Measurements from ENCODE around the gene SNX25.

Gene SNX25

DNA sequence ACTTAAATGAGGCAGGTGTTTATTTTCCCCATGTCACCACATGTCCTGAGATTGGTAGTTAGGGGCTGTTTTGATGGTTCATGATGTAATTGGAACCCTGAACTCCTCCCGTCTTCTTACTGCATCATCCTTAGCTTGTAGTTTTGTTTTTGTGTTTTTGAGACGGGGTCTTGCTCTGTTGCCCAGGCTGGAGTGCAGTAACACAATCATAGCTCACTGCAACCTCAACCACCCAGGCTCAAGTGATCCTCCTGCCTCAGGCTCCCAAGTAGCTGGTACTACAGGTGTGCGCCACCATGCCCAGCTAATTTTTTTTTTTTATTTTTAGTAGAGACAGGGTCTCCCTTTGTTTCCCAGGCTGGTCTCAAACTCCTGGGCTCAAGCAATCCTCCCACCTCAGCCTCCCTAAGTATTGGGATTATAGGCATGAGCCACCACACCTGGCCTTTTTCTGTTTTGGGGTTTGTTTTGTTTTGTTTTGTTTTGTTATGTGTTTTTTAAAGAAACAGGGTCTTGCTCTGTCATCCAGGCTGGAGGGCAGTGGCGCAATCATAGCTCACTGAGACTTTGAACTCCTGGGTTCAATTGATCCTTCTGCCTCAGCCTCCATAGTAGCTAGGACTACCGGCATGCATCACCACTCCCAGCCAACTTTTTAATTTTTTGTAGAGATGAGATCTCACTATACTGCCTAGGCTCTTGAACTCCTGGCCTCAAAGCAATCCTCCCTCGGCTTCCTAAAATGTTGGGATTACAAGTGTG is 76.4 kb downstream of the SNX25 start:
- TF ChIP-seq, protein P1, sequence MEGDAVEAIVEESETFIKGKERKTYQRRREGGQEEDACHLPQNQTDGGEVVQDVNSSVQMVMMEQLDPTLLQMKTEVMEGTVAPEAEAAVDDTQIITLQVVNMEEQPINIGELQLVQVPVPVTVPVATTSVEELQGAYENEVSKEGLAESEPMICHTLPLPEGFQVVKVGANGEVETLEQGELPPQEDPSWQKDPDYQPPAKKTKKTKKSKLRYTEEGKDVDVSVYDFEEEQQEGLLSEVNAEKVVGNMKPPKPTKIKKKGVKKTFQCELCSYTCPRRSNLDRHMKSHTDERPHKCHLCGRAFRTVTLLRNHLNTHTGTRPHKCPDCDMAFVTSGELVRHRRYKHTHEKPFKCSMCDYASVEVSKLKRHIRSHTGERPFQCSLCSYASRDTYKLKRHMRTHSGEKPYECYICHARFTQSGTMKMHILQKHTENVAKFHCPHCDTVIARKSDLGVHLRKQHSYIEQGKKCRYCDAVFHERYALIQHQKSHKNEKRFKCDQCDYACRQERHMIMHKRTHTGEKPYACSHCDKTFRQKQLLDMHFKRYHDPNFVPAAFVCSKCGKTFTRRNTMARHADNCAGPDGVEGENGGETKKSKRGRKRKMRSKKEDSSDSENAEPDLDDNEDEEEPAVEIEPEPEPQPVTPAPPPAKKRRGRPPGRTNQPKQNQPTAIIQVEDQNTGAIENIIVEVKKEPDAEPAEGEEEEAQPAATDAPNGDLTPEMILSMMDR (IDR thresholded peaks at IDR 0.05; ENCODE audit: insufficient read depth, low read depth, low read length, missing control alignments) = no peak
- DNase-seq (ENCODE audit: low read depth) = no peak
- no peak overlapping the region for H3K4me3 ChIP-seq (ENCODE audit: low read depth, low read length)

DNA sequence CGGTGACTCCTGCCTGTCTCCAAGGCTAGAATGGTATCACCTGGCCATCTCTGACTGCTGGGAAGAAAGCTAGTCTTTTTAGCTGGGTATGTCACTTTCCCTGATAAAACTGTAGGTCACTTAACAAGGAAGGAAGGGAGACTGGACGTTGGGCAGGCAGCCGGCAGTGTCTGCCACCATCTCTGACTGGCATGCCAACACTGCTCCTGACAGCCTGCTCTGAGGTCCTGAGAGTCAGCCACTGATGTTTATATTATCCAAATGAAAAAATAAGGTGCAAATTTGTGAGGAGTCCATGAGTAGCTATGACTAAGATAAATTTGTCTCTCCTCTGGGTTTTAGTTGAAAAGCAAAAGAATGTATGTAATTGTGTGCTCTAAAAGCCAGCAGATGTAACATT is 77.2 kb downstream of the SNX25 start:
- H3K4me3 ChIP-seq (ENCODE audit: low read depth, low read length) = no peak overlapping the region
- no peak for DNase-seq (ENCODE audit: low read depth)
- TF ChIP-seq, protein P1 (IDR thresholded peaks at IDR 0.05; ENCODE audit: insufficient read depth, low read depth, low read length, missing control alignments) = no peak

DNA sequence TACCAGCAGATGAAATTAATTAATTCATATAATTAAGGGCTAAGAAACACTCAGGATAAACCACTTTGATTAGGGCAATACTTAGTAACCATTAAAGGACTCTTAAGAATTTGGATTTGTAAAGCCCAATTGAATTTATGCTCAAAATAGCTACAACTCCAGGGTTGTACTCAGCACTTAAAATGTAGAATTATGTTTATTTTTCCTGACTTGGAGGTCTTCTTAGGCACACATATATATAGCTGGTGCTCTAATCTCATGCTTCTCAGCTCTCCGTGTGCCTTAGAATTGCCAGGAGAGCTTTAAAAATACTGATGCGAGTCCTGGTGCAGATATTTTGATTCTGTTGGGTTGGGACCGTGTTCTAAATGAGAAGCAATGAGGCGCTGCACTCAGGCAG is 77.6 kb downstream of the SNX25 start:
- TF ChIP-seq, protein P1 (IDR thresholded peaks at IDR 0.05; ENCODE audit: insufficient read depth, low read depth, low read length, missing control alignments) = no peak
- H3K4me3 ChIP-seq (ENCODE audit: low read depth, low read length) = no peak overlapping the region
- DNase-seq (ENCODE audit: low read depth) = no peak

DNA sequence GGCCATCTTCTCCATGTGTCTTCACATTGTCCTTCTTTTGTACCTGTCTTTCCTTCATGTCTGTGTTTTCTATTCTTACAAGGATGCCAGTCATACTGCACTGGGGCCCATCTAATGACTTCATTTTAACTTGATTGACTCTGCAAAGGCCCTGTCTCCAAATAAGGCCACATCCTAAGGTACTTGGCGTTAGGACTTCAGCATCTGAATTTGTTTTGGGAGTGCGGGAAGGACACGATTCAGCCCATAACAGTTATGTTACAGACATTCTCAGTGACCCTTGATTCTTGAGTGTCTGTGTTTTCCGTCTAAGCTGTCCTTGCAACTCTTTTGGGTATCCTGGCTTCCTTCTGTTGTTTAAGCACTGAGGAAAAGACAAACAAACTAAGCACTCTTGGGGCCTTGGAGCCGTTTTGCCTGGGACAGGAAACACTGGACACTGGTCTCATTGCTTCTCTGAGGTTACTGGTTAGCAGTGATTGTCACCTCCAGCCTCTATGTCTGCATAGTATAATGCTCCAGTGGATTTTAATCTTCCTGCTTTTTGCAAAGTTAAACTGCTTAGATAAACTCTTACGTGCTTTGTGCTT is 80.7 kb downstream of the SNX25 start:
- TF ChIP-seq, protein P1 (IDR thresholded peaks at IDR 0.05; ENCODE audit: insufficient read depth, low read depth, low read length, missing control alignments) = no peak
- H3K4me3 ChIP-seq (ENCODE audit: low read depth, low read length) = no peak overlapping the region
- DNase-seq (ENCODE audit: low read depth) = no peak

DNA sequence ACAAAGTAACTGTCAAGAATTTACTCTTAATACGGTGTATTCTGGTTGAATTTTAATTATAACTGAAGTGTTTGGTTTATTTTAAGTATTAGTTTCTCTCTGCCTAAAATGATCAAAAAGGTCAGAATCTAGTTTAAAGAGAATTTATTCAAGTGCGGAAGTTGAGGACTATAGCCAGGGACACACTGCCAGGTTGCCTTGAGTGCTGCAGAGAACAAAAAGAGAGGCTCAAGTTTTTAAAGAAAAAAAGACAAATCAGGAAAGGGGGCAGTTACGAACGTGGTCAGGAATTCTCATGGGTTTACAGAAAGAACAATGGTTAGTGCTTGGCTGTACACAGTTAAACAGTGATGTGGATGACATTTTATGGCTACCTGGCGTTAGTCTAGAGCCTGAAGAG is 81.3 kb downstream of the SNX25 start:
- no peak overlapping the region for H3K4me3 ChIP-seq (ENCODE audit: low read depth, low read length)
- DNase-seq (ENCODE audit: low read depth) = no peak
- TF ChIP-seq, protein P1 (IDR thresholded peaks at IDR 0.05; ENCODE audit: insufficient read depth, low read depth, low read length, missing control alignments) = no peak

DNA sequence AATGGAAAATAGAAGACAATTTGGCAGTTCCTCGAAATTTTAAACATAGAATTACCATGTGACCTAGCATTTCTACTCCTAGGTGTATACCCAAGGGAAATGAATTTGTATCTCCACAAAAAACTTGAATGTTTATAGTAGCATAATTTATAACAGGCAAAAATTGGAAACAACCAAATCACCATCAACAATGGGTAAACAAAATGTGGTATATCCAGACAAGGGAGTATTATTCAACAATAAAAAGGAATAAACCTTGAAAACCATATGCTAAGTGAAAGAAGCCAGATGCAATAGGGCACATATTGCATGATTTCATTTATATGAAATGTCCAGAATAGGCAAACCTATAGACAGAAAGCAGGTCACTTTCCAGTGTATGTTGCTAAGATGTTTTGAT is 83.8 kb downstream of the SNX25 start:
- no peak for DNase-seq (ENCODE audit: low read depth)
- no peak overlapping the region for H3K4me3 ChIP-seq (ENCODE audit: low read depth, low read length)
- TF ChIP-seq, protein P1 (IDR thresholded peaks at IDR 0.05; ENCODE audit: insufficient read depth, low read depth, low read length, missing control alignments) = no peak

Measured in GM12865 (cell line).